GM18858 (cell line): ENCODE results near the gene KISS1.

ENCODE experiments used
- ATAC-seq: cut with Tn5 transposase; IDR thresholded peaks from one replicate; pipeline ENCODE4 v1.9.1; 2021; ENCODE audit not compliant: unreplicated experiment

KISS1 gene

DNA sequence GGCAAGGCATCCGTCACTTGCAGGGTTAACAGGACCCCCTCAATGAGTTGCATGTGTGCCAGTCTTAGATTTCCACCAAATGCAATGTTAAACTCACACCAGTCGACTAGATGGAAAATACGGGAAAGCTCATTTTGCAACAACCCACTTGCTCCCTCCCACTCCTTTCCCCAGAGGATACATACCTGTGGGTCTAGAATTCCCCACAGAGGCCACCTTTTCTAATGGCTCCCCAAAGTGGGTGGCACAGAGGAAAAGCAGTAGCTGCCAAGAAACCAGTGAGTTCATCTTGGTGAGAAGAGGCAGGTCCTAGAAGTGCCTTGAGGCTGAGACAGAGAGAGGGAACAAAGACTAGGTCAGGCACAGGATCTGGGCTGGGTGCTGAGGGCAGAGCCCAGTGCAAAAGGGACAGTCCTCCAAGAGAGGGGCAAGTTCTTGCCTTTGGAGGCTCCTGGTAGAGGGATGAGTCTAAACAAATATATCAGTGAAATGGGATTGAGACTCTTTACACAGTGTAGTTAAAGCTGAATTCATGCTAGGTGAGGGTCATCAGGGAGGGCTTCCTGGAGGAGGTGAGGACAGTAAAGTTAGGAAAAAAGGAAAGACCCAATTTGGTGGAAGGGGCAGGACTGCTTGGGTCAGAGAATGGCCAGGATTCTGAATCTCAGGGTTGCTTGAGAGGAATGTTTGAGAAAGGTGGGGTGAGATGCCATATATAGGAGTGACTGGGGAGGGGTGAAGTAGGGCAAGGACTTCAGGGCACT, 3.5 kb downstream of the KISS1 start:
- ATAC-seq = no peak

DNA sequence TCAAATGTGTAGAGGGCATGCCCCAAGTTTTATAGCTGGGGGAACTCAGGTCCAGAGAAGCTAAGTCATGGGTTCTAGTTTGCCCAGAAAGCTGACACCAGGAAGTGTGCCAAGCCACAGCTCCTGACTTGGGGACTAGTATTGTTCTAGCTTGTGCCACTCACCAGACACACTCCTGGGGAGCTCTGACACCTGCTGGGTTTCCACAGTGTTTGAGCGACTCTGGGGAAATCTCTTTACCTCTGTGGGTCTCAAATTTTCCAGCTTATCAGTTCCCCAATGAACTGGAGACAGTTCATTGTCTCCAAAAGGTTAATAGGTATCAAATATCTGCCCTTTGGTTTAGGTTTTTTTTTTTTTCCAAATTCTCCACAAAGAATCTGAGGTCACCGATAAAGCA, 4.2 kb downstream of the KISS1 start:
- no peak for ATAC-seq

DNA sequence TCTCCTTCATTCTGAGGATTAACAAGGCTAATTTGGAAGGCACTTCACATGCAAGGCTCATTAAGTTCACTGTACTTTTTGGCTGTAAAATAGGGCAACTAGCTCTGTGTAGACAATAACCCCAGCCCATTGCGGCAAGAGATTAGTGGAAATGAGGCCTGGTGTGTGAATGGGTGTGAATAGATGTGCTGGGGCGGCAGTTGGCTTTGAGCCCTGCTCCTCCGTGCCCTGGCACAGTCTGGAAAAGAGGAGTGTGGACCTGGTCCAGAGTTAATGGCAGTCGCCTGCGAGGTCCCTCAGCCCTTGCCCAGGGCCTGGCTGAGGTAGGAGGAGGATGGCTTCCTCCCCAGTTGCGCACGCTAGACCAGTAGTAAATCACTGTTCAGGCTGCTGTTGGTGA, 4.8 kb downstream of the KISS1 start:
- ATAC-seq = no peak

DNA sequence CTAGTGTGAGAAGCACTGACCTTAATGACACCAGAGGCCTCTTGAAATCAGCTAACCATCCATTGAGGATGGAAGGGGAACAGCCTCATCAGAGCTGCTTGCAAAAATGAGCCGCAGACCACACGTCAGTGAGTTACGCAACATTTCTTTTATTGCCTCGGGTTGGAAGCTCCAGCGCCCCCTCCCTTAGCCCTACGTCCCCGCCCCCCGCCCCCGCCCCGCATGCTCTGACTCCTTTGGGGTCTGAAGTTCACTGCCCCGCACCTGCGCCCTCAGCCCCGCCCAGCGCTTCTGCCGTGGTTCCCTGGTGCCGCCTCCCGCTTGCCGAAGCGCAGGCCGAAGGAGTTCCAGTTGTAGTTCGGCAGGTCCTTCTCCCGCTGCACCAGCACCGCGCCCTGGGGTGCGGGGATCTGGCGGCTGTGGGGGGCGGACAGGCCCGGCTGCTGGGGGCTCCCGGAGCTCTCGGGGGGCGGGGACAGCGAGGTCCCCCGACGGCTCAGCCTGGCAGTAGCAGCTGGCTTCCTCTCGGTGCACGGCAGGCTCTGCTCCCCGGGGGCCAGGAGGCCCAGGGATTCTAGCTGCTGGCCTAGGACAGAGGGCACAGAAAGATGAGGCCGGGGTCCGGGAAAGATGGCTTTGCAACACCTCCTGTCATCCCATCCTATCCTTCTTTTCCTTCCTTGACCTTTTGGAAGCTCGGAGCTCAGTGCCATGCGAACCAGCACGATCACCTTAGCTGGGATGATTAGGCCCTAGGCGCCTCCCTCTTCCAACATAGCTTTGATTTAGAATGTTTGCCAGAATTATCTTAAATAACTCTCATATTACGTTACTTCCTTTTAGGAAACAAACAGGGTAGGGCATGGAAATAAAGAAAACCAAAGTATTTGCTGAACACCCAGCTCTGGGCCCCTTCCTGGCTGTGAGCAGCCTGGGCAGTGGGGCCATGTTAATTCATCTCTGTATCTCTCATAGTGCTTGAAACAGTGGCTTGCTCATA, 5.8 kb downstream of the KISS1 start:
- ATAC-seq = no peak

DNA sequence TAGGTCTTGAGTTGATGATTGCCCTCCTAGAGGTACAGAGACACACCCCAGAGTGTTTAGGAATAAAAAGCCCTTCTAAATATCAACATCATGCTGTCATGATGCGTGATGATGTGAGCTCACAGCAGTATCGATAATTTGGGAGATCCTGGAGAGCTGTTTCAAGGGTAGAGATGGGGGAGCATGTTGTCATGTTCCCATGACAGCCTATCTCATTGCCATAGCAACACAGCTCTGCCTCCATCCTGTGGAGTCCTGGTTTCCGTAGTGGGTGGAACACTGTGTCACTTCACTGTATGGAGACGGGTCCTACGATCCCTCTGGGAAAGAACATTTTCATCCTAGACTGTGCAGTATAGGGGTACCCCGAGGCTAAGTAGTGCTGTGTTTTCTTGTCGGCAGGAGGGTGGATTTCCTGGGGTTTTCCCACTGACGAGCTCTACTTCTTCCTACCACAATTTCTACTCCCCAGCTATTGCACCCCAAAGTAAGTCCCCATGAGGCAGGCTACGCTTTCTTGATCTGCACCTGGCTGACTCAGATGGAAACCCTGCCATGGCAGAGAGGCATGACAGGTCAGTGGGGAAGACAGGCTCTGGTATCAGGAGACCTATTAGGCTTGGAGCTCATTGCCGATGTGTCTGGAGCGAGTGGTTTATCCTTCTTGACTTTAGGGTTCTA, 7.2 kb downstream of the KISS1 start:
- ATAC-seq = no peak

DNA sequence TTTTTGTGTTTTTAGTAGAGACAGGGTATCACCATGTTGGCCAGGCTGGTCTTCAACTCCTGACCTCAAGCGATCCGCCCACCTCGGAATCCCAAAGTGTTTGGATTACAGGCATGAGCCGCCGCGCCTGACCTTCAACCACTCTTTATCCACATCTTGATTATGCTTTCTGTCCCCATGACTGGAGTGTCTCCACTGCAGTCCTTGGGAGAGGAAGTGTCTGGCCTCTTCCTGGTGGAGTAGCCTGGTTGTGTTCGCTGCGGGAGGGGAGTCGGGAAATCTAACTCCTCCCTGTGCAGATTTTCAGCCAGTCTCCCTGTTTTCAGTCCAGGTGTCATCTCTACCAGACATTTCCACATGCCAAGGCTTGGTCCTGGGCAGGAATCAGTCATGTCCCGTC, 9.7 kb downstream of the KISS1 start:
- no peak for ATAC-seq

DNA sequence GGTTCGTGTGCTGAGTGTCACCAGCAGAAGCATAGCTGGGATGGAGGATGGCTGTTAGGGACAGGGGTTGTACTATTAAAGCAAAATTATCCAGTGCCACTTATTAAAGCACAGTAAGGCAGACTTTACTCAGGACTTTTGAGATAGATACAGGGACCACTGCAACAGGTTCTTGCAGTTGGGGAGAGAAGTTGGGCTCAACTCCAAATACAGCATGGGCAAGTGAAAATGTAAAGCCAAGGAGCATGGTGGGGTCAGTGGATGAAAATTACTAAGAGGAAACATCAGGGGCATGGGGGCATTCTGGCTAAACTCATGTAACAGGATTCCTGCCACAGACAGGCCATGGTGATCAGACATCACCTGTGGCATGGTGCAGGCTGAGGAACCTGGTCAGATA, 15.2 kb downstream of the KISS1 start:
- no peak for ATAC-seq

DNA sequence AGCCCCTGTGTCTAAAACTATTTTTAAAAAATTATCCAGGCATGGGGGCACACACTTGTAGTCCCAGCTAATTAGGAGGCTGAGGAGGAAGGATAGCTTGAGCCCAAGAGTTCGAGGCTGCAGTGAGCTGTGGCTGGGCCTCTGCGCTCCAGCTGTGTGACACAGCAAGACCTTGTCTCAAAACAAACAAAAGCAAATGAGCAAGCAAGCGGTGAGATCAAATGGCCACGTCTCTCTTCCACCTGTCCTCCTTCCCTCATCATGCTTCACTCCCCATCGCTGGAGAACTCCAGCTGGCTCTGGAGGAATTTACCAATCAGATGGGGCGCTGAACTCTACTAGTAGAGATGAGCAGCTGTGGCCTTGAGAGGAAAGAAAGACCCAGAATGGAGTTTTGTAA, 16.2 kb downstream of the KISS1 start:
- ATAC-seq = no peak

DNA sequence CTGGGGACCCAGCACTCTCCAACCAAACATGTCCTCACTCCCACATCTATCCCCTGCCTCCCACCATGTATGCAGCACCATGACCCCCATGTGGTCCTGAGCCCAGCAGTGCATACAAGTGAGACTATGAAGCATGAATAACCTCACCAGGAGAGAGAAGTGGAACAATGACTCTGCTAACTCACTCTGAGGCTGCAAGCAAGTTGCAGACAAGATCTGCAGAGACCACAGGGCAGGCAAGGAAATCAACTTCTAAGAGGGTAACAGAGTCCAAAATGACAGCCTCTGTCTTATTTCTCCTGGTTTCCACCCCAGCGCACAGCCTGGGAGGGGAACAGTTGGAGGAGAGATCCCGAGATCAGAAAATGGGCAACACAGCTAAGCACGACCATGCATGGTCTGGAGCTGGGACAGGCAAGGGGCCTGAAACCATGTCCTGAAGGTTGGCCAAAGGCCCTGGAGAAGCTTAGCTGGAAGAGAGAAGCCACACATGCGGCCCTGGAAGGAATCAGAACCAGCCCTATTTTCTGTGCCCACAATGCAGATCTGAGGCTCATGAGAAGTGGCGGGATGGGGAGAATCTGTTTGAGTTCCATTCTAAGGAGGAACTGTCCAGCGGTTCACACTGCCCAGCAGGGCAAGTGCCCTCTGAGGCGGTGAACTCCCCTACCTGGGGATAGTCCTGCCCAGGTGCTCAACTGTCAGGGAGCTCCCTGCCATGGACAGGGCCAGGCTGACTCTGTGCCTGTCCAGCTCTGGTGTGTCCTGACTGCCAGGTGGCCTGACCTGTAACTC, 17.6 kb downstream of the KISS1 start:
- ATAC-seq = no peak

DNA sequence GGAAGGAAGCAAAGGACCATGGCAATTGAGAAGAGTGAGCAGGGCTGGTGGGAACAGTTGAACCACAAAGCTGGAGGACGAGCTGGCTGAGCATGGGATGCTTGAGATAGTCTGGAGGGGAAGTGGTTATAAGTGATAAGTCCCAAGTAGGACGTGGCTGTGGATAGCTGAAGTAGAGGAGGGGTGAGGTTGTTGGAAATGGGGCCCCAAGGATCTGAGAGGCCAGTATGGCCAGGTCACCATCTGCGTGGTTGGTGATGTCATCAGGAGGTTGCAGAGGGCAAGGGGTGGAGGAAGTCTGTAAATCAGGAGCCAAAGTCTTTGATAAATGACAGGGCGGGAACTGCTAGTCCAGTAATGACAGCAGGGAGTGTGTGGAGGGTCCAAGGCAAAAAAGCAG, 19.2 kb downstream of the KISS1 start:
- ATAC-seq = no peak

DNA sequence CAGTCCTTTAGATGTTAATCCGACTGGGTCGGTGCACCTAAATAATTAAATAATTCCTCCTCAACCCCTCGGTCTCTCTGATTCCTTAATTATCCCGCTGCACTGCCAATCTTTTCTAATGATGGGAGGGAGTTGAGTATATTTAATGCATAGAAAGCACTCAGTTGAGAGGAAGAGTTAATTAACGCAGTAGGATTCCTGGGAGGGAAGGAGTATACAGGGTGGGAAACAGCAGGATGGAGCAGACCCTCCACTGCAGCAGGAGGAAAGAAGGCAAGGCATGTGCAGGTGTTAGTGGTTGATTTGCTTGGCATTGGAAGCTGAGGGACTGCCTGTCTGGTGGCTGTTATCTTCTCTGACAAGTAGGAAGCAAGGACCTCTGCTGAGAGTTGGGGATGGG, 20.2 kb downstream of the KISS1 start:
- no peak for ATAC-seq

DNA sequence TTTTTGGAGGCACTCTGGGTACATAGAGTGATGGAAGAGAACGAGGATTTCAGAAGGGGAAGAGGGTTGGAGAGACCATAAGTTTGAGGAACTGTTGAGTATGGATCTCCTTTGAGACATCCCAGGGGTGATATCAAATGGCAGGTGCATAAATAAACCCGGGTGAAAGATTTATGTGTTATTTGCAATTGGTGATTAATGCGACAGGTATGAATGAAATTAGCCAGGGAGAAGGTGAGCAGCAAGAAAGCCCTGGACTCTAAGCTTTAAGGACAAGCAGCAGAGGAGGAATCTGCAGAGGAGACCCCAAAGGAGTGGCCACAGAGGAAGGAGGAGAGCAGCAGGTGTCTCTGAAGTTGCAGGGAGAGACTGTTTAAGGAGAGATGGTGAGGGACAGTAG, 21.3 kb downstream of the KISS1 start:
- no peak for ATAC-seq

DNA sequence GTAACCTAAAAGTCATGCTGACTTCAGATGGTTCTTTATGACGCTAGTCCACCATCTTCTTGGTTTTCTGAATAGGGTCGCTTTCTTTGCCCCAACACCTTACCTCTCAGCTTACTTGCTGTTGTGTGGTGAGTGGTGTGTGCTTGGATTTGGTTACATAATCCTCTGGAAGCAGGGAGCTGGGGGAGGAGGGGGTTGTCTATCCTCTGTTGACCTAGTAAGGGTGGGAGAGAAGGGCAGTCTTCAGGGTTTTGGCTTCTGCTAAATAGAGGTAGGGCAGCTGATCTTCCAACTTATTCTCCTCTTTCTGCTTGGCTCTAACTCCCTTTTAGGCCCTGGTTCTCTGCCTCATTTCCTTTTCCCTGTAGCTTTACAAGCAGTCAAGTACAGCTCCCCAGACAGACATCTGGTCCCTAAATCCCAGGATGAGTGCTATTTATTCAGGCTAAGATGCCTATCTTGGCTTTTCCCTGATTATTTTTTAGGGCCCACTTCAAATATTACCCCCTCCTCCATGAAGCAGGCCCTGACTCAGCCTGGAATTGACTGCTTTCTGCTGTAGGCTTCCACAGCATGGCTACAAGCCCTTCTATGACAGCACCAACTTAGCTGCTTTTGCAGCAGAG, 23.8 kb downstream of the KISS1 start:
- ATAC-seq = no peak

DNA sequence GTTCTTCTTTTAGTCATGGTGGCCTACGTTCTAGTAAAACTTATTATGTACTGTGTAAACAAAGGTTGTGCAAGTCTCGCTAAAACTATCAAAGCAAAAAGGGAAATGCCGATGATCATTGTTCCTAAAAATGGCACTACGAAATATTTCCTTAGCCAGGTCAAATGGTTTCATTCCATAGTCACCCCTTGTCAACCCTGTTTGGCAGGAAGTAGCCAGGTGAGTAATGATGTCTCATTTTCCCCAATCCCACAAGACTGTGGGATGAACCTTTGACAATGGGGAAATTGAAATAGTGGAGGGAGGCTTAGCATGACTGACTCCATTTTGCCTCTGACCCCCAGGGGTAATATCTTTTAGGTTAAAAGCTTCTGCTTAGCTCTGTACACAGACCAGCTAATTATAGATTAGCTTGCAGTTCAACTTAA, 24.5 kb downstream of the KISS1 start:
- no peak for ATAC-seq

DNA sequence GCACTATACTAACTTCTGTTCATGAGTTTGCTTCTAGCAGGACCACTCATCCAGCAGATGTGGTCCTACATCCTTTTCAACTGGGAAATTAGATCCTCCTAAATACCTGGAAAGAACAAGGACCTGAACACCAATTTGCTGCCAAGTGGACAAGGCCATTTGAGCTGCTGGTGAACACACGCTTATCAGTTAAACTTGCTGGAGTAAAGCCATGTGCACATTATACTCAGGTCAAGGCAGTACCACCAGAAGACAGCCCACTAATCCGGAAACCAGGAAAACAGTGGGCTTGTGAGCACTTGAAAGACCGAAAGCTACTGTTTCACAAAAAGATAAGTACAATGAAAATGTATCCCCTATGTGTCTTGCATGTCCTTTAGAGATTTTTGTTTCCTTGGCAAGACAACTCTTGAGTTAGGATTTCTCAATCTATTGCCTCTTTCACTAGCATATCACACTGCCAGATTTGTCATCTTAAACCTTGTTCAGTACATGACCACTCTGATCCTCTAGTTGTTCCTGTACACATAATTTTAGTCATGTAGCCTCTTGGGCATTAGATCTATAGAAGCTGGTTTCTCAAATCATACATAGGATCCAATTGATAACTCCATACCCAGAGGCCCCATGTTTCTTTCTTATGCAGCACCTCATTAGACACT, 25.7 kb downstream of the KISS1 start:
- ATAC-seq = no peak

DNA sequence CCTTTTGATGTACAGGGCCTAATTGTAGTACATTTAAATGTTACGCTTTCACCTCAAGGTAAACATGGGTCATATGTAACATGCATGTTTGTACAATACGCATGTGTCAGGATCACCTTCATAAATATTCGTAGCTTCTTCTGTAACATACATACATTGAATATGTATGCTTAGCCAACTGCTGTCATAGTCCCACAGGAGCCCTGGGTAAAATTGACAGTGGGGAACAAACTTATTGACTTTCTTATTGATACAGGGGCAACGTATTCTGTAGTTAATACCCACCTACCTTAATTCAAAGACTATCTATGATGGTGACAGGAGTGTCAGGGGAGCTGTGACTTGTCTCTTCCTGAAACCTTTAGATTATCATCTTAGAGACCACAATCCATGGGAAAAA, 26.4 kb downstream of the KISS1 start:
- ATAC-seq = no peak

DNA sequence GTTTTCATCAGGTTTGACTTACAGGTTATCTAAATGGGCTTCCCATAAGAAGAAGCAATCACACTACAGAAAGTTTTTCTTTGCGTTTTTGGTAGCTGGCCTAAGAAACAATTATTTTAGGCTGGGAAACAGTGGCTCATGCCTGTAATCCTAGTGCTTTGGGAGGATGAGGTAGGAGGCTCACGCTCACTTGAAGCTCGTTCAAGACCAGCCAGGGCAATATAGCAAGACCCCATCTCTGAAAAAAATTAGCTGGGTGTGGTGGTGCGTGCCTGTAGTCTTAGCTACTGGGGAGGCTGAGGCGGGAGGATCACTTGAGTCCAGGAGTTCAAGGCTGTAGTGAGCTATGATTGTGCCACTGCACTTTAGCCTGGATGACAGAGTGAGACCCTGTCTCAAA, 28.6 kb downstream of the KISS1 start:
- no peak for ATAC-seq

DNA sequence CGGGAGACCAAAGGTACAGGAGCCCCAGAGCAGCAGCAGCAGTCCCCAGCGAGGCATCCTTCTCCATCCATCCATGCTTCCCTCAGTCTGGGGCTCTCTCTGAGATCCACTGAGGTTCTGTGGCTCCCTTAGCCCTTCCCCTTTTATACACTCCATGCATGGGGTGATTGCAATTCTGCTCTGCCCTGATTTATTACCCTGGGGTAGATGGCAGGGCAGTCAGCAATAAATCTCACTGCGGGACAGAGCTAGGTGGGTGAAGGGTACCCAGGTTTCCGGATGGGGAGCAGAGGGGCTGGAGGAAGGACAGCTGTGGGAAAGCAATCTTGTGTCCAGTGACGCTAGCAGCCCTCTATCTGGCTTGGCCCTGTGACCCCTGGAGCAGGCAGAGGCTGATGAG, 30.1 kb downstream of the KISS1 start, which contains the start of gene REN:
REN (minus strand) TSS at position 119 of the 400 bp plus-strand sequence; CDS start at position 75, 44 bp downstream.
- no peak for ATAC-seq

DNA sequence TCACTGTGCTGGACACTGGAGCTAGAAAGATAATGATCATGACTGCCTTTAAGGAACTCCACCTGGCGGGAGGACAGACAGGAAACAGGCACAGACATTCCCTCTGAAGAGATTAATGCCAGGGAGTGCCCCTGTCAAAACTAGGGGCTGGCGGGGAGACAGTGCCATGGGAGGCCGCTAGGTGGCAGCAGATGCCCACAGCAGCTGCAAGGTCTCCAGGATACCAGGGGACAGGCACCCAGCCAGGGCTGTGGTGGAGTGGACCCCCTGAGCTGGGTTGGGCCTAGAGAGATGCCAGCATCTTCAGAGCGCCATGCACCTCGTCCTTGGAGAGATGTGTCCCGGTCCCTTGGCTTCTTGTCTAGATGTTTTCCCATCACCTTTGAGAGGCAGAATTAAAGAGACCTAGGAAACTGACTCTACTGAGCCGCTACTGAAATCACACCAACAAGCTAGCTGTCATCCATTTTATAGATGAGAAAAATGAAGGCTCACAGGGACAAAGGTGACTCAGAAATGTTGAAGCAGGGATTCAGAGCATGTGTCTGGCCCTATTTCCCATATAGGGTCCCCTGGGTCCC, 33.7 kb downstream of the KISS1 start:
- no peak for ATAC-seq
